Bone marrow (tissue), 2 donors: Measurements from ENCODE around the gene SMIM35.

Experiments
- DNase-seq, 2 donors: peaks; one replicate each; lab custom pipeline; 2025; lab: John Stamatoyannopoulos, UW

The SMIM35 gene

DNA sequence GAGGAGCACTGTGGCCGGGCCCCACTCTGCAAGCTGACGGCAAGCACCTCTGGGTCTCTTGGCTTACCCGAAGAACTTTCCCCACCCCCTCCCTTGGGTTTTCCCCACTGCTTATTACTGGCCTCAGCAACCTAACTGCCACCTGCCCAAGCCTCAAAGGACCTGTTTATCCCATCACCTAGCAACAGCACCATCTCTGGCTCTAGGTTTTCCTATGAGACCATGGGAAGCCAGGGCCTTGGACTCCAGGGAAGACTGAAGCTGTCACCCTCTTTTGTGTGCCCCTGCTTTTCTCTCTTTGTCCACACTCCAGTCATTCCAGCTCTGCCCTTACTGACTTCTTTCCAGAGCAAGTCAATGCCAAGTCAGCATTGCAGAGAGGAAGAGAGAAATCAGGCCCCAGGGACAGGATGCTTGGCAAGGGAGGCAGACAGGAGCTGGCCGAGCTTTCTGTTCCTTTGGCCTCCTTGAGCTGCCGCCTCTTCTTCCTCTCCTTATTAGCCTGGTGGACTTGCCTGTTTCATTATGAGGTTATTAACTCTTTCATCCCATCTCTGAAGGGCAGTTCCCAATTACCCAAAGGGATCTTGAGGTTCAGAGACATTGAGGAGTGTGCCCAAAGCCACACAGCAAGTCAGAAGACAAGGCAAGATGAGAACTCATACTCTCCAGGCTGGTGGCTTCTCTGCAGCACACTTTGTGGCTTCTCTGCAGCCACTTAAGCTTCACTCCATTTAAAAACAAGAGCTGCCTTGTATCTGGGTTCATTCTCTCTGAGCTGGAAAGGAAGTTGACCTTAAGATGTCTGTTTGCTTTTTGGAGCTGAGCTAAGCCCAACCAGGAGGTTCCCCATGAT, at the start of gene SMIM35:
TSS of gene SMIM35 (minus strand) at position 51 of the 856 bp plus-strand sequence. CDS start 206 bp downstream, outside the sequence.
- no peak for DNase-seq

- DNase-seq, result no peak
These were observed 49.6 kb upstream of the SMIM35 start for GRCh38 chr11:118136341-118136740.

DNA sequence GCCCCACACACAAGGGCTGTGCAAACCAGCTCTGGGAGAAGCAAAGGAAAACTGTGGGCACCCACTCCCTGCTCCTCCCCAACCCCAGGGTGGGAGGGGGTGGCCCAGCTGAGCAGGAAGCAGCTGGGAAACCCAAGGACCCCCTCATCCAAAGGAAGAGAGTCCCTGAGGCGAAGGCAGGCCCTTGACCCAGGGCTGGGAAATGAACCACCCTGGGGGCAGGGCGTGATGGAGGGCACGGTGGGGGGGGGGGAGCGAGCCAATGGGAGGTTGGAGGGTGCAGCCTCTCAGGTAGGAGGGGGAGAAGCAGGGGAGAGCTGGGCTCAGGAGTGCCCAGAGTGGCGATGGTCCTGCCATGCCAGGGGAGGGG, 49.0 kb upstream of the SMIM35 start:
- no peak for DNase-seq

- DNase-seq, result no peak
These were observed 48.5 kb upstream of the SMIM35 start for GRCh38 chr11:118135051-118135795.

DNA sequence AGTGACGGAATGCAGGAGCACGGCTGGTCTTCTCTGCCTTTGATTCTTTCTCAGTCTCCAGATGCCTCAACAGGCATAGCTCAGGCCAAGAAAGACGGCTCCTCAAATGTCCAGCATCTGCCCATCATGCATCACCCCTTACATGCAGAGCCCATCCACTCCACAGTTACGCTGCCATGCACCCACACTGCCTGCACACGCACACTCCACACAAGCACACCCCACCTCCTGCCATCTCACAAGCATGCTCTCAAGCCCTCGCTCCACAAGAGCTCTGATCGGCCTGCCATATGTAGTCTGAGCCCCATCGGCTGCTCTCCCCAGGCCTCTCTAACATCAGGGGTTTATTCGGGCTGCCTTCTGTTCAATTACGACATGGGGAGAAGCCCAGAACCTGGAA, 47.1 kb upstream of the SMIM35 start:
- no peak for DNase-seq

DNA sequence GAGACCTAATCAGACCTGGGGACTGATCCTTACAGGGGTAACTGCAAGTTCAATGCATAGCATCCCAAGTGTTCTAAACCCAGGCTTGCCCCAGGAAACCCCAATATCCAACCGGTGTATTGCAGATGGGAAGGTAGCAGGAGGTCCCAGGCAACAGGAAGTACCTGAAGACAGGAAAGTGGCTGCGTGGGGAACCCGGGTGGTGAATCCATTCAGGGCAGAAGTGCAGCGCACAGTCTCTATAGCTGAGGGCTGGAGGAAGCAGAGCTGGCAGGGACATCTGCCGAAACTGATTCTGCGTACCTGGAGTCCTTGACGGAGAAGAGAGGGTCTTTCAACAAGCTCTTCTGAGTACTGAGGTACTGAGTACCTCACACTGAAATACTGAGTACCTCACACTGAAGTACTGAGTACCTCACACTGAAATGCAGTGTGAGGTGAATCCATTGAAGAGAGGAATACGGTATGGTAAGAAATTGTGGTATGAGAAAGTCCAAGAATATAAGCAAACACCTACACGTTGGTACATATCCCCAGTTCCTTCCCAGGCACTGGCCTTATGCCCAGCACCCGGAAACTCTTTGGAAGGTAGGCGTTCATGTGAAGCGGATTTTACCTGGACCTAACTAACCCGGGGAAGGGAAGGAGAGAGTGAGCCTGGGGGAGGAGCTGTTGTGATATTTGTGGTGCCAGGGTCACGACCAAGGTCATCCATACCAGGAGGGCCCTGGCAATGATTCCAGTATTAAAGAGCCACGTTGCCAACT, 45.8 kb upstream of the SMIM35 start:
- DNase-seq, result no peak

DNA sequence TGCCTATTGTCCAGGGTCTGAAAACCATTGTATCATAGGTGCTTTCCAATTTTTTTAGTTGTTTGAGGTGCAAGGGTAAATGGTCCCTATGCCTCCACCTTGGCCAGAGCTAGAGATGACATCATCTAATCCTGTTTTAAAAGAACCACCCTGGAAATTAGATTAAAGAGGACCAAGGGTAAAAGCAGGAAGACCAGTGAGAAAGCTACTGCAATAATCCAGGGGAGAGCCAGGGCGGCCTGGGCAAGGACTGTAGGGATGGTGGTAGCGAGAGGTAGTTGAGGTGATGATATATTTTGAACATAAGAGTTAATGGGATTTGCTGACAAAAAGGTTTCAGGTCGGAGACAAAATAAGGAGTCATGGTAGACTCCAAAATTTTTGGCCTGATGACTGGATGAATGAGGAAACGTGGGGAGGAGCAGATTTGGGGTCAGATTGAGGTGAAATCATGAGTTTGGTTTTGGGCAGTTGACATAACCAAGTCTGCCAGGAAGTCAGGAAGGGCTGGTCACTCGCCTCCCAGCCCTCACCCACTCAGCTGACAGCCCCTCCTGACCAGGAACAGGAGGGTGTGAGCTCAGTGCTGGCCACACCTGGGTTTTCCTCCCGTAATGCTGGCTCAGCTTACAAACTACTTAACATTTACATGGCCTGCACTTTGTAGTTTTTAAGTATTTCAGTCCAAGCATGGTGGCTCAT, 42.9 kb upstream of the SMIM35 start:
- DNase-seq, result no peak

GRCh38 chr11:118128721-118129470, 42.1 kb upstream of the SMIM35 start:
- no peak for DNase-seq

DNA sequence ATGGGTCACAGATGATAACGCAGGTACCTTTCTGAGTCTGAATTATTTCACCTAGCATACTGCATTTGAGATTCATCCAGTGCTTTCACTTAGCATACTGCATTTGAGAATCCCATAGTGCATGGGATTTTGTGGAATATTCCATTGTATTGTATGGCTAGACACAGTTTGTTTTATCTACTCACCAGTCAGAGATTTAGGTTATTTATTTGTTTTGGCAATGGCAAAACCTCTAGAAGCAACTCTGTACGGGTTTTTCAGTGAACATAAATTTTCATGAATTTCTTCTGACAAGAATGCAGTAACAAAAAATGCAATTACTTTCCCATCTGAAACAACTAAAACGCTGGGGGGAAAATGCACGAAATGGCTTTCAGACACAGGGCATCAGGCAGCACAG, 41.5 kb upstream of the SMIM35 start:
- DNase-seq, result no peak

- DNase-seq, result no peak
These were observed 39.5 kb upstream of the SMIM35 start for GRCh38 chr11:118126082-118126838.

GRCh38 chr11:118124929-118125535, 38.3 kb upstream of the SMIM35 start:
- no peak for DNase-seq

- no peak for DNase-seq
These were observed 34.0 kb upstream of the SMIM35 start for GRCh38 chr11:118120793-118121192.

GRCh38 chr11:118117790-118118601, 31.2 kb upstream of the SMIM35 start:
- no peak for DNase-seq

DNA sequence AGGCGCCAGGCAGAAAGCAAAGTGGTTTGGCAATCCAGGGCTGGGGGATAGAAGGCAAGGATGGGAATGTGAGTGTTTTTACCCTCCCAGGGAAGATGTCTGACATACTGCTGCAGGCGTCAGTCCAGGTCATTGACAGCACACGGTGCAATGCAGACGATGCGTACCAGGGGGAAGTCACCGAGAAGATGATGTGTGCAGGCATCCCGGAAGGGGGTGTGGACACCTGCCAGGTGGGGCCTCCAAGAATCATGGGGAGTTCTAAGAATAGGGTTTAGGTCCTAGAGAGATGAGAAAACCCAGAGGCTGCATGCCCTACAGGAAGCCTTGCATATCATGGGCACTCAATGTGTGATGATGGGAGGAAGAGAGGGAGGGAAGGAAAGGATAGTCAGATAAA, 28.3 kb upstream of the SMIM35 start:
- DNase-seq, result no peak

- no peak for DNase-seq
These were observed 27.5 kb upstream of the SMIM35 start for GRCh38 chr11:118114266-118114665.

- no peak for DNase-seq
These were observed 26.1 kb upstream of the SMIM35 start for GRCh38 chr11:118112711-118113430.

DNA sequence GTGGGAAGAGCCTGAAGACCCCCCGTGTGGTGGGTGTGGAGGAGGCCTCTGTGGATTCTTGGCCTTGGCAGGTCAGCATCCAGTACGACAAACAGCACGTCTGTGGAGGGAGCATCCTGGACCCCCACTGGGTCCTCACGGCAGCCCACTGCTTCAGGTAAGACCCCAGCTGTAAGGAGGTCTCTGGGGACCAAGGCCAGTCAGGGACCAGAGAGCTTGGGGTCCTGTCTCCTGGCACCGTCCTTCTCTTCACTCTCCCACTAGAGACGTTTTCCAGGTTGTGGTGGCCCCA, 24.9 kb upstream of the SMIM35 start:
- DNase-seq, result no peak

GRCh38 chr11:118111019-118111743, 24.4 kb upstream of the SMIM35 start:
- no peak for DNase-seq
